ENCODE measurements around the gene RIN3. TPM values are rescaled to one million over a fixed set of nuclear protein-coding genes. Genes with fewer than 3 reads are reported as not detected.

The RIN3 gene
- polyA plus RNA-seq, 4 donors = 1.8 to 18.9 (median 12.1) TPM

- WGBS, 3 donors = 80 to 91% (median 85%) methylated on average over 17 of the region's 17 CpGs
- Histone ChIP-seq H3K4me3 (ENCODE audit: low read depth in 1 of 3, low read length in 3 of 3) (no peak overlapping the region), H3K27me3 (ENCODE audit: control insufficient read depth in 3 of 3, insufficient read depth in 3 of 3, low read length in 3 of 3) (no peaks in the 10 kb centered on the region), H3K4me1 (ENCODE audit: control insufficient read depth in 3 of 3, insufficient read depth in 2 of 3, low read depth in 1 of 3, low read length in 2 of 3) (peaks cover 0 to 9% (median 3%) of the 10 kb centered on the region in 3 donors), H3K36me3 (ENCODE audit: control insufficient read depth in 3 of 3, insufficient read depth in 2 of 3, low read depth in 1 of 3, low read length in 3 of 3) (peaks cover 0 to 52% (median 0%) of the 10 kb centered on the region in 3 donors), H3K9me3 (ENCODE audit: control insufficient read depth in 2 of 2, insufficient read depth in 1 of 2, low read depth in 1 of 2, low read length in 1 of 2) (peaks cover 0 to 6% of the 10 kb centered on the region in 2 donors), H3K27ac (ENCODE audit: low read depth in 1 of 3, low read length in 2 of 3) (peak overlapping the region in 2 of 3 donors; percentile 5 to 86)
- no peak for DNase-seq
- no peak for FAIRE-seq
Observed at GRCh38 chr14:92649934-92650545, 136.5 kb downstream of the RIN3 start.

- Histone ChIP-seq H3K4me1 (ENCODE audit: control insufficient read depth in 3 of 3, insufficient read depth in 2 of 3, low read depth in 1 of 3, low read length in 2 of 3) (peaks cover 0 to 9% (median 3%) of the 10 kb centered on the region in 3 donors), H3K4me3 (ENCODE audit: low read depth in 1 of 3, low read length in 3 of 3) (no peak overlapping the region), H3K36me3 (ENCODE audit: control insufficient read depth in 3 of 3, insufficient read depth in 2 of 3, low read depth in 1 of 3, low read length in 3 of 3) (peaks cover 0 to 56% (median 0%) of the 10 kb centered on the region in 3 donors), H3K9me3 (ENCODE audit: control insufficient read depth in 2 of 2, insufficient read depth in 1 of 2, low read depth in 1 of 2, low read length in 1 of 2) (no peaks in the 10 kb centered on the region), H3K27ac (ENCODE audit: low read depth in 1 of 3, low read length in 2 of 3) (peak overlapping the region in 2 of 3 donors; percentile 8 to 86), H3K27me3 (ENCODE audit: control insufficient read depth in 3 of 3, insufficient read depth in 3 of 3, low read length in 3 of 3) (no peaks in the 10 kb centered on the region)
- DNase-seq (no peak), FAIRE-seq (no peak)
- 77 to 92% (median 83%) methylated on average over 12 of the region's 12 CpGs for WGBS, 3 donors
Observed at GRCh38 chr14:92650581-92651105, 137.1 kb downstream of the RIN3 start.

GRCh38 chr14:92651106-92651757 is 137.7 kb downstream of the RIN3 start:
- WGBS, 3 donors = 61 to 78% (median 62%) methylated on average over 17 of the region's 17 CpGs
- FAIRE-seq (no peak), DNase-seq (peak; percentile 21 to 25)
- H3K4me3 ChIP-seq (ENCODE audit: low read depth in 1 of 3, low read length in 3 of 3) = no peak overlapping the region
- H3K27me3 ChIP-seq (ENCODE audit: control insufficient read depth in 3 of 3, insufficient read depth in 3 of 3, low read length in 3 of 3) = no peaks in the 10 kb centered on the region
- H3K9me3 ChIP-seq (ENCODE audit: control insufficient read depth in 2 of 2, insufficient read depth in 1 of 2, low read depth in 1 of 2, low read length in 1 of 2) = no peaks in the 10 kb centered on the region
- H3K36me3 ChIP-seq (ENCODE audit: control insufficient read depth in 3 of 3, insufficient read depth in 2 of 3, low read depth in 1 of 3, low read length in 3 of 3) = peaks cover 0 to 60% (median 0%) of the 10 kb centered on the region in 3 donors
- H3K4me1 ChIP-seq (ENCODE audit: control insufficient read depth in 3 of 3, insufficient read depth in 2 of 3, low read depth in 1 of 3, low read length in 2 of 3) = peaks cover 0 to 9% (median under 1%) of the 10 kb centered on the region in 3 donors
- H3K27ac ChIP-seq (ENCODE audit: low read depth in 1 of 3, low read length in 2 of 3) = peak overlapping the region in 1 of 3 donors; percentile 86

GRCh38 chr14:92651758-92652406 is 138.3 kb downstream of the RIN3 start:
- H3K27me3 ChIP-seq (ENCODE audit: control insufficient read depth in 3 of 3, insufficient read depth in 3 of 3, low read length in 3 of 3) = no peaks in the 10 kb centered on the region
- peaks cover 0 to 67% (median 0%) of the 10 kb centered on the region in 3 donors for H3K36me3 ChIP-seq (ENCODE audit: control insufficient read depth in 3 of 3, insufficient read depth in 2 of 3, low read depth in 1 of 3, low read length in 3 of 3)
- FAIRE-seq (no peak), DNase-seq (peak in 1 of 2 donors; percentile 75)
- peak overlapping the region in 1 of 3 donors; percentile 33 for H3K4me3 ChIP-seq (ENCODE audit: low read depth in 1 of 3, low read length in 3 of 3)
- H3K9me3 ChIP-seq (ENCODE audit: control insufficient read depth in 2 of 2, insufficient read depth in 1 of 2, low read depth in 1 of 2, low read length in 1 of 2) = no peaks in the 10 kb centered on the region
- H3K27ac ChIP-seq (ENCODE audit: low read depth in 1 of 3, low read length in 2 of 3) = peak overlapping the region in 1 of 3 donors; percentile 86
- H3K4me1 ChIP-seq (ENCODE audit: control insufficient read depth in 3 of 3, insufficient read depth in 2 of 3, low read depth in 1 of 3, low read length in 2 of 3) = peaks cover 0 to 9% (median 0%) of the 10 kb centered on the region in 3 donors
- 50 to 68% (median 65%) methylated on average over 24 to 27 of the region's 27 CpGs for WGBS, 3 donors

- Histone ChIP-seq H3K4me1 (ENCODE audit: control insufficient read depth in 3 of 3, insufficient read depth in 2 of 3, low read depth in 1 of 3, low read length in 2 of 3) (peaks cover 0 to 8% (median 0%) of the 10 kb centered on the region in 3 donors), H3K36me3 (ENCODE audit: control insufficient read depth in 3 of 3, insufficient read depth in 2 of 3, low read depth in 1 of 3, low read length in 3 of 3) (peaks cover 0 to 70% (median 0%) of the 10 kb centered on the region in 3 donors), H3K9me3 (ENCODE audit: control insufficient read depth in 2 of 2, insufficient read depth in 1 of 2, low read depth in 1 of 2, low read length in 1 of 2) (no peaks in the 10 kb centered on the region), H3K27me3 (ENCODE audit: control insufficient read depth in 3 of 3, insufficient read depth in 3 of 3, low read length in 3 of 3) (no peaks in the 10 kb centered on the region), H3K4me3 (ENCODE audit: low read depth in 1 of 3, low read length in 3 of 3) (peak overlapping the region in 1 of 3 donors; percentile 52), H3K27ac (ENCODE audit: low read depth in 1 of 3, low read length in 2 of 3) (peak overlapping the region in 1 of 3 donors; percentile 79)
- no peak for DNase-seq
- FAIRE-seq = no peak
- WGBS, 3 donors = 79 to 91% (median 84%) methylated on average over 25 to 26 of the region's 26 CpGs
Observed at GRCh38 chr14:92652413-92653151, 139.0 kb downstream of the RIN3 start.

GRCh38 chr14:92653162-92653651 is 139.6 kb downstream of the RIN3 start:
- DNase-seq (no peak), FAIRE-seq (no peak)
- peak overlapping the region in 1 of 3 donors; percentile 52 for H3K4me3 ChIP-seq (ENCODE audit: low read depth in 1 of 3, low read length in 3 of 3)
- H3K27me3 ChIP-seq (ENCODE audit: control insufficient read depth in 3 of 3, insufficient read depth in 3 of 3, low read length in 3 of 3) = no peaks in the 10 kb centered on the region
- peak overlapping the region in 1 of 3 donors; percentile 79 for H3K27ac ChIP-seq (ENCODE audit: low read depth in 1 of 3, low read length in 2 of 3)
- no peaks in the 10 kb centered on the region for H3K9me3 ChIP-seq (ENCODE audit: control insufficient read depth in 2 of 2, insufficient read depth in 1 of 2, low read depth in 1 of 2, low read length in 1 of 2)
- WGBS, 3 donors = 78 to 86% (median 83%) methylated on average over 11 of the region's 11 CpGs
- H3K4me1 ChIP-seq (ENCODE audit: control insufficient read depth in 3 of 3, insufficient read depth in 2 of 3, low read depth in 1 of 3, low read length in 2 of 3) = peaks cover 0 to 6% (median 0%) of the 10 kb centered on the region in 3 donors
- H3K36me3 ChIP-seq (ENCODE audit: control insufficient read depth in 3 of 3, insufficient read depth in 2 of 3, low read depth in 1 of 3, low read length in 3 of 3) = peaks cover 0 to 74% (median 0%) of the 10 kb centered on the region in 3 donors

- Histone ChIP-seq H3K36me3 (ENCODE audit: control insufficient read depth in 3 of 3, insufficient read depth in 2 of 3, low read depth in 1 of 3, low read length in 3 of 3) (peaks cover 0 to 72% (median 4%) of the 10 kb centered on the region in 3 donors), H3K27ac (ENCODE audit: low read depth in 1 of 3, low read length in 2 of 3) (peak overlapping the region in 1 of 3 donors; percentile 2), H3K4me3 (ENCODE audit: low read depth in 1 of 3, low read length in 3 of 3) (no peak overlapping the region), H3K27me3 (ENCODE audit: control insufficient read depth in 3 of 3, insufficient read depth in 3 of 3, low read length in 3 of 3) (no peaks in the 10 kb centered on the region), H3K4me1 (ENCODE audit: control insufficient read depth in 3 of 3, insufficient read depth in 2 of 3, low read depth in 1 of 3, low read length in 2 of 3) (peaks cover 0 to 6% (median 0%) of the 10 kb centered on the region in 3 donors), H3K9me3 (ENCODE audit: control insufficient read depth in 2 of 2, insufficient read depth in 1 of 2, low read depth in 1 of 2, low read length in 1 of 2) (no peaks in the 10 kb centered on the region)
- DNase-seq = no peak
- 85 to 94% (median 90%) methylated on average over 18 of the region's 18 CpGs for WGBS, 3 donors
- no peak for FAIRE-seq
Observed at GRCh38 chr14:92654239-92654901, 140.8 kb downstream of the RIN3 start.
